GM12892 (cell line): ENCODE data around the gene S100A12.

Experiments
- POLR2AphosphoS5 ChIP-seq: IDR thresholded peaks from 2 replicates; pipeline ENCODE4 v1.6.1; 2011; ENCODE audit warnings: low read depth, low read length, control low read depth
- TAF1 ChIP-seq: IDR thresholded peaks from 2 replicates; pipeline ENCODE4 v1.6.1; 2011; ENCODE audit warnings: low read depth, mild to moderate bottlenecking, control low read depth, low read length, borderline replicate concordance

DNA sequence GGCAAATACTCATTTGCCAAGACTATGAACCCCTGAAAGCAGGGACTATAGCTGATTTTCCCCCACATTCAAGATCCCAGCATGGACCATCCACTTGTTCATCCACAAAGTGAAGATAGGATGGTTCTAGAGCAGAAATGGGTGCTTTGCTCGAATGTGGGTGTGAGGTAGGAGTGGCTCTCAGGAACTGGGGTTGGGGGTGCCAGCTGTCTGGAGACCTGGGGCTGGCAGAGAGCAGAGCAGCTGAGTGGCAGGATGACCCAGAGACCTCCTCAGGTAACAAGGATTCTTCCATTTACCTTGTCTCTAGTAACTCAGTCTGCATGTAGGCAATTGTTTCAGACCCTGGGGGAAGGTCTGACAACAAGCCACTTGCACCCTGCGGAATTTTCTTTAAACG, 11.8 kb downstream of the S100A12 start:
- TF ChIP-seq POLR2AphosphoS5 (no peak), TAF1 (no peak)
